ENCODE data around the gene SATB1.
"Not testable (repeated sequence)": the region's sequence is repeated elsewhere in the genome, so short reads cannot be mapped to it uniquely, and the experiment has no call there.

The SATB1 gene

DNA sequence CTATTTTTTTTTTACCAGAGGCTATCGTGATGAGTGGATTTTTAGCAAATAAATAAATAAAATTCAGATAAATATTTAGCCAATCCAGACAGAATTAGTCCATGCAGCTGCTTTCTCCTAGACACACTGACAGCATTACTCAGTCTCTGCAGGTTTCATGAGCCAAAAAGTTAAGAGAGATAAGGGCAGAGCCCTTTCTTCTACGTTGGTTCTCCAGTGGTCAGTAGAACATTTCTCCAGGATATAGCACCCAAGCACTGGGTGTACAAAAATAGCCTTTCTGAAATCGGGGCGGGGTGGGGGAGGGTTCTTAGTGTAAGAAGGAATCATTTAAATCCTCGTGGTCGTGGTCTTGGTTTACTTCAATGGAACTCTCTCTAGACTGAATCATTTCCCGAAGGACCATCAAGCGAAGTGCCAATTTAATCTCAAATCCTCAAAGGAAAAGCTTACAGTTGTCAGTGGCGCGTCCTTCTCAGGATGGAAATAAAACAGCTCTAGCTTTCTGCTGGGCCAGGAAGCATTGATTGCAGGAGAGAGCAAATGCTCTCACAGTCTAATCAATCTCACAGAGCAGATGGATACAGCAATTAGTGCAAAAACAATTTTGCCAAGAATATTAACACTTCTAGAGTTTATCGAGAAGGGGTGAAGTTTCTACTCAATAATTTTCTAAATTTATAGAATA, 86.2 kb downstream of the SATB1 start:
- no peak for TF ChIP-seq ZNF70 (CRISPR knock-in tag; IDR thresholded peaks at IDR 0.05)
- no peak for TF ChIP-seq TSHZ2 (CRISPR knock-in tag; IDR thresholded peaks at IDR 0.05)
- no peak for TF ChIP-seq ZFP30 (CRISPR knock-in tag; IDR thresholded peaks at IDR 0.05)
- TF ChIP-seq PATZ1 (CRISPR knock-in tag; IDR thresholded peaks at IDR 0.05; ENCODE audit: borderline replicate concordance) = no peak

GRCh38 chr3:18337231-18337630, 87.9 kb downstream of the SATB1 start:
- ATAC-seq = no peak
- TF ChIP-seq ZFP30 (CRISPR knock-in tag; IDR thresholded peaks at IDR 0.05) (no peak), SNAI2 (CRISPR knock-in tag; IDR thresholded peaks at IDR 0.05) (no peak), ZNF70 (CRISPR knock-in tag; IDR thresholded peaks at IDR 0.05) (no peak), BACH2 (CRISPR knock-in tag; IDR thresholded peaks at IDR 0.05; ENCODE audit: borderline replicate concordance) (no peak), ZNF8 (CRISPR knock-in tag; IDR thresholded peaks at IDR 0.05) (no peak), PPARA (CRISPR knock-in tag; IDR thresholded peaks at IDR 0.05; ENCODE audit: borderline replicate concordance) (no peak), ZFP3 (CRISPR knock-in tag; IDR thresholded peaks at IDR 0.05) (no peak)
- TF ChIP-seq, protein P1, sequence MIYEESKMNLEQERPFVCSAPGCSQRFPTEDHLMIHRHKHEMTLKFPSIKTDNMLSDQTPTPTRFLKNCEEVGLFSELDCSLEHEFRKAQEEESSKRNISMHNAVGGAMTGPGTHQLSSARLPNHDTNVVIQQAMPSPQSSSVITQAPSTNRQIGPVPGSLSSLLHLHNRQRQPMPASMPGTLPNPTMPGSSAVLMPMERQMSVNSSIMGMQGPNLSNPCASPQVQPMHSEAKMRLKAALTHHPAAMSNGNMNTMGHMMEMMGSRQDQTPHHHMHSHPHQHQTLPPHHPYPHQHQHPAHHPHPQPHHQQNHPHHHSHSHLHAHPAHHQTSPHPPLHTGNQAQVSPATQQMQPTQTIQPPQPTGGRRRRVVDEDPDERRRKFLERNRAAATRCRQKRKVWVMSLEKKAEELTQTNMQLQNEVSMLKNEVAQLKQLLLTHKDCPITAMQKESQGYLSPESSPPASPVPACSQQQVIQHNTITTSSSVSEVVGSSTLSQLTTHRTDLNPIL (CRISPR knock-in tag; IDR thresholded peaks at IDR 0.05; ENCODE audit: low read depth) = no peak

More for the DNA sequence above, 86.2 kb downstream of the SATB1 start:
- no peak for ATAC-seq

- no peak for ATAC-seq
- no peak for TF ChIP-seq ESRRG (CRISPR knock-in tag; IDR thresholded peaks at IDR 0.05)
- no peak for TF ChIP-seq CSRNP3 (CRISPR knock-in tag; IDR thresholded peaks at IDR 0.05)
- TF ChIP-seq POU6F1 (CRISPR knock-in tag; IDR thresholded peaks at IDR 0.05; ENCODE audit: borderline replicate concordance, low read depth) = no peak
- no peak for TF ChIP-seq ZFP3 (CRISPR knock-in tag; IDR thresholded peaks at IDR 0.05)
- TF ChIP-seq ZNF565 (CRISPR knock-in tag; conservative IDR thresholded peaks at IDR 0.05; ENCODE audit: low read depth) = no peak
- no peak for TF ChIP-seq ZFP30 (CRISPR knock-in tag; IDR thresholded peaks at IDR 0.05)
- TF ChIP-seq CSDC2 (CRISPR knock-in tag; IDR thresholded peaks at IDR 0.05) = no peak
- no peak for TF ChIP-seq PPARA (CRISPR knock-in tag; IDR thresholded peaks at IDR 0.05; ENCODE audit: borderline replicate concordance)
- no peak for TF ChIP-seq ISL1 (CRISPR knock-in tag; IDR thresholded peaks at IDR 0.05)
- no peak for TF ChIP-seq TSHZ2 (CRISPR knock-in tag; IDR thresholded peaks at IDR 0.05)
- no peak for TF ChIP-seq SNAI2 (CRISPR knock-in tag; IDR thresholded peaks at IDR 0.05)
- no peak for TF ChIP-seq ARNTL (CRISPR knock-in tag; IDR thresholded peaks at IDR 0.05; ENCODE audit: borderline replicate concordance, low read depth)
- TF ChIP-seq ZNF70 (CRISPR knock-in tag; IDR thresholded peaks at IDR 0.05) = no peak
- TF ChIP-seq, protein P1 (CRISPR knock-in tag; IDR thresholded peaks at IDR 0.05; ENCODE audit: low read depth) = no peak
- TF ChIP-seq BACH2 (CRISPR knock-in tag; IDR thresholded peaks at IDR 0.05; ENCODE audit: borderline replicate concordance) = no peak
- no peak for TF ChIP-seq GLIS3 (CRISPR knock-in tag; IDR thresholded peaks at IDR 0.05)
- no peak for TF ChIP-seq TCF4 (CRISPR knock-in tag; IDR thresholded peaks at IDR 0.05; ENCODE audit: borderline replicate concordance)
- no peak for TF ChIP-seq RARB (CRISPR knock-in tag; IDR thresholded peaks at IDR 0.05)
- no peak for TF ChIP-seq ZNF8 (CRISPR knock-in tag; IDR thresholded peaks at IDR 0.05)
Observed at GRCh38 chr3:18334837-18335601, 90.1 kb downstream of the SATB1 start.

GRCh38 chr3:18330772-18331441, 94.2 kb downstream of the SATB1 start:
- ATAC-seq = not testable (repeated sequence)
